Prostate gland (tissue), 2 donors: ENCODE data around the gene ANKRD22.

ENCODE experiments used
- CTCF ChIP-seq, 4 experiments: fragments of 200-600 bp in 2 of 4; fragments of 450-650 bp in 2 of 4; sonication (generic) in 2 of 4; IDR thresholded peaks; 1 replicate in 3 of 4; 2 replicates in 1 of 4; pipeline ENCODE4 v1.5.1; 2016 to 2019; ENCODE audit warnings: antibody characterized with exemption in 4 of 4, mild to moderate bottlenecking in 2 of 4, moderate library complexity in 2 of 4
- POLR2A ChIP-seq: fragments of 450-650 bp; IDR thresholded peaks from one replicate; pipeline ENCODE4 v1.6.1; 2016; ENCODE audit warnings: antibody characterized with exemption, mild to moderate bottlenecking
- POLR2AphosphoS5 ChIP-seq: sonication (generic); formaldehyde crosslinking; IDR thresholded peaks from one replicate; pipeline ENCODE4 v1.6.1; 2017; ENCODE audit warnings: antibody characterized with exemption

- TF ChIP-seq CTCF (IDR thresholded peaks at IDR 0.05) (no peak), POLR2A (no peak), POLR2AphosphoS5 (no peak)
These were observed 64.2 kb downstream of the ANKRD22 start for GRCh38 chr10:88787463-88787862.
